Measurements from ENCODE around the gene SERTAD4. TPM values are rescaled to one million over a fixed set of nuclear protein-coding genes. Genes with fewer than 3 reads are reported as not detected.

SERTAD4 gene
- total and polyA plus RNA-seq, 4 donors: 1.9 to 7.8 (median 2.7) TPM

GRCh38 chr1:210237981-210238380, 5.4 kb downstream of the SERTAD4 start:
- Histone ChIP-seq H3K27me3 (ENCODE audit: control insufficient read depth in 3 of 3, insufficient read depth in 3 of 3, low read length in 2 of 3) (peaks cover 0 to 36% (median 19%) of the 10 kb centered on the region in 3 donors), H3K4me1 (ENCODE audit: control insufficient read depth in 5 of 5, insufficient read depth in 5 of 5, low read length in 5 of 5) (peaks cover 4 to 55% (median 13%) of the 10 kb centered on the region in 5 donors), H3K9me3 (ENCODE audit: control insufficient read depth in 4 of 4, insufficient read depth in 3 of 4, low read length in 3 of 4) (no peaks in the 10 kb centered on the region), H3K27ac (ENCODE audit: low read depth in 1 of 2, low read length in 1 of 2) (no peak overlapping the region), H3K9ac (ENCODE audit: insufficient read depth in 1 of 2, low read length in 2 of 2) (no peak overlapping the region), H3K4me3 (no peak overlapping the region), H3K36me3 (ENCODE audit: control insufficient read depth in 4 of 4, insufficient read depth in 4 of 4, low read length in 4 of 4) (no peaks in the 10 kb centered on the region)
- TF ChIP-seq CTCF (IDR thresholded peaks at IDR 0.05; ENCODE audit: control extremely low read depth, extremely low read depth): no peak
- DNase-seq: no peak
- WGBS, 2 donors: 80 to 86% methylated on average over 8 of the region's 8 CpGs
- no peak for ATAC-seq (ENCODE audit: insufficient read depth, low FRiP score)

DNA sequence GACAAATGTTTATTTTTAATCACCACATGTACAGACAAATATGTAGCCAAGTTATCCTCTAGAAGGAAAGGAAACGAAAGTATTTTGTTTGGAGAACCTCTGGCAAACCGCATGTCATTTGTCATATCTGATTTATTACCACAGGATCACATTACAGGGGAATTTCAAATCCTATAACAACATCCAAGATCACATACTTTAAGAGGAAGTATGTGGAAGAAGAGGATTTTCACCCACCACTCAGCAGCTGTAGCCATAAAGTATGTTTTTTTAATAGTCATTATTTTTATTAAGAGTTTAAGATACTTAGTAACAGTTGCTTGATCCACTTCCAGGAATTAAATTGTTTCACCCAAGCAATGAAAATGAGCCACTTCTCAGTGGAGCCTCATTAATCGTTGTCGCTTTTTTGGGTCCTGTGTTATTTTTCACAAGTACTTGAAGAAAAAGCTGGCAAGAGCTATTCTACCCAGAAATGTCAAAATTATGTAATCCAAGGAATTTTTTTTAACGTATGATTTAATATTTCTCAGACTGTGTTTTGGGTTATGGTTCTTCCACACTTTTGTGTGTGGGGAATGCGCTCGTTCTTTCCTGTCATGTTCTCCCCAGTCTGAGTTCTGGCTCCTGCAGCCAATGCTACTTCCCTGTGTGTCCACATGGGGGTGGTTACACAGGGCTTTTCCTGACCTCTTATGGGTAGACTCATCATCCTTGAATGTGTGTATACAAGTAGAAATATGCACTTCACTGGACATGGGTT, 6.9 kb downstream of the SERTAD4 start:
- ATAC-seq (ENCODE audit: insufficient read depth, low FRiP score) (peak; percentile 77), DNase-seq (peak; percentile 68 to 94 (median 90))
- peaks cover 4 to 39% (median 13%) of the 10 kb centered on the region in 5 donors for H3K4me1 ChIP-seq (ENCODE audit: control insufficient read depth in 5 of 5, insufficient read depth in 5 of 5, low read length in 5 of 5)
- H3K36me3 ChIP-seq (ENCODE audit: control insufficient read depth in 4 of 4, insufficient read depth in 4 of 4, low read length in 4 of 4): no peaks in the 10 kb centered on the region
- H3K4me3 ChIP-seq: no peak overlapping the region
- H3K27me3 ChIP-seq (ENCODE audit: control insufficient read depth in 3 of 3, insufficient read depth in 3 of 3, low read length in 2 of 3): peaks cover 0 to 31% (median 7%) of the 10 kb centered on the region in 3 donors
- H3K9me3 ChIP-seq (ENCODE audit: control insufficient read depth in 4 of 4, insufficient read depth in 3 of 4, low read length in 3 of 4): no peaks in the 10 kb centered on the region
- no peak overlapping the region for H3K9ac ChIP-seq (ENCODE audit: insufficient read depth in 1 of 2, low read length in 2 of 2)
- TF ChIP-seq CTCF (IDR thresholded peaks at IDR 0.05; ENCODE audit: control extremely low read depth, extremely low read depth): no peak
- 34 to 54% methylated on average over 7 of the region's 7 CpGs for WGBS, 2 donors
- H3K27ac ChIP-seq (ENCODE audit: low read depth in 1 of 2, low read length in 1 of 2): no peak overlapping the region

DNA sequence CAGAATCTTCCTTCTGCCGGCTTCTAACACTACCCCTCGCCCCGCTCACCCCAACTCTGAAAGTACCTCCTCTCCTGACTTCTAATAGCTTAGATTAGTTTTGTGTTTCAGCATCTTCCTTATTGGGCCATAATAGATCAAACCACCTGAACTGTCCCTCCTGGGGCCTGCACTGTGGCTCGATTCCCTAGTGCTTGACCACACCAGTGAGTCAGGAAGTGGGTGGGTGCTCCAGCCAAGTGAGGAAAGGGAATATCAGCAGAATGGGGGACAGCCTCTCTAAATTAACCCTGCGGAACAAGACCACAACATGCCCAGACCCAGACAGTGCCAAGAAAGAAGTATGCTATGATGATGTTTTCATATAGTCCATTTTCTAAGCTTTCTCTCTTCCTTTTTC, 8.5 kb downstream of the SERTAD4 start:
- 88 to 91% methylated on average over 5 of the region's 5 CpGs for WGBS, 2 donors
- H3K4me1 ChIP-seq (ENCODE audit: control insufficient read depth in 5 of 5, insufficient read depth in 5 of 5, low read length in 5 of 5): peaks cover 4 to 39% (median 13%) of the 10 kb centered on the region in 5 donors
- no peak overlapping the region for H3K4me3 ChIP-seq
- H3K9me3 ChIP-seq (ENCODE audit: control insufficient read depth in 4 of 4, insufficient read depth in 3 of 4, low read length in 3 of 4): no peaks in the 10 kb centered on the region
- no peak for DNase-seq
- H3K36me3 ChIP-seq (ENCODE audit: control insufficient read depth in 4 of 4, insufficient read depth in 4 of 4, low read length in 4 of 4): no peaks in the 10 kb centered on the region
- no peak for ATAC-seq (ENCODE audit: insufficient read depth, low FRiP score)
- no peak for TF ChIP-seq CTCF (IDR thresholded peaks at IDR 0.05; ENCODE audit: control extremely low read depth, extremely low read depth)
- H3K9ac ChIP-seq (ENCODE audit: insufficient read depth in 1 of 2, low read length in 2 of 2): no peak overlapping the region
- H3K27ac ChIP-seq (ENCODE audit: low read depth in 1 of 2, low read length in 1 of 2): no peak overlapping the region
- H3K27me3 ChIP-seq (ENCODE audit: control insufficient read depth in 3 of 3, insufficient read depth in 3 of 3, low read length in 2 of 3): peaks cover 0 to 26% (median 13%) of the 10 kb centered on the region in 3 donors
